ENCODE results near the gene KIAA1549. TPM values are rescaled to one million over a fixed set of nuclear protein-coding genes. Genes with fewer than 3 reads are reported as not detected.

Gene KIAA1549
- total and polyA plus RNA-seq, 2 of the 8 experiments (the other 6 are each of a cell fraction or from before 2014, with no cell fraction given), result 6.5 to 17.3 TPM

GRCh38 chr7:138992052-138992531 is 10.9 kb upstream of the KIAA1549 start:
- CTCF ChIA-PET (ENCODE audit: partially characterized antibody), result no interaction called here
- H3K23ac ChIP-seq (ENCODE audit: insufficient read length), result no peak overlapping the region
- H3K56ac ChIP-seq (replicated peaks; ENCODE audit: insufficient read length, low read depth, low read length), result no peak overlapping the region
- DNase-seq (ENCODE audit: low read depth in 1 of 2, low spot score in 2 of 2) (no peak), FAIRE-seq (no peak)
- H2BK12ac ChIP-seq (ENCODE audit: low read depth, low read length), result no peak overlapping the region
- no peak overlapping the region for H3K9ac ChIP-seq (replicated peaks in 1 of 4; ENCODE audit: extremely low read depth in 1 of 4, low read depth in 3 of 4, low read length in 3 of 4)
- H2BK15ac ChIP-seq (ENCODE audit: low read length), result no peak overlapping the region
- POLR2A ChIA-PET (ENCODE audit: partially characterized antibody), result no interaction called here
- H4K8ac ChIP-seq (ENCODE audit: extremely low read depth, insufficient read depth, low read length), result no peak overlapping the region
- 0 out of 2 replicates have a peak overlapping the region, but pooled peaks have one; percentile 2 for H2AFZ ChIP-seq (ENCODE audit: low read length)
- peaks cover 0 to 8% of the 10 kb centered on the region in 2 experiments; a peak in 2 of 4 replicates for H3K9me3 ChIP-seq (ENCODE audit: insufficient read depth in 2 of 2, low read depth in 1 of 2, low read length in 1 of 2)
- H2AK5ac ChIP-seq (ENCODE audit: low read depth, low read length), result no peak overlapping the region
- H2BK120ac ChIP-seq (replicated peaks; ENCODE audit: low read depth, low read length), result no peak overlapping the region
- H3K18ac ChIP-seq (ENCODE audit: extremely low read depth, low read length), result no peak overlapping the region
- 90% methylated on average over 8 of the region's 8 CpGs; no CpG with 5 or more reads in 1 of the 2 experiments for WGBS, 2 experiments (ENCODE audit: extremely low coverage in 1 of 2, insufficient coverage in 1 of 2, insufficient read length in 1 of 2, insufficient replicate concordance in 2 of 2, low coverage in 1 of 2, low lambda C conversion rate in 2 of 2, missing lambda C conversion rate in 1 of 2)
- H4K5ac ChIP-seq (ENCODE audit: insufficient read length, low read depth, low read length), result no peak overlapping the region
- H3K4ac ChIP-seq (replicated peaks; ENCODE audit: insufficient read length, low read depth, low read length), result no peak overlapping the region
- no peak overlapping the region for H3K4me3 ChIP-seq (ENCODE audit: extremely low read depth in 1 of 4, insufficient read depth in 2 of 4, low read depth in 3 of 4, low read length in 4 of 4)
- H4K91ac ChIP-seq (replicated peaks; ENCODE audit: insufficient read length, low read length), result no peak overlapping the region
- H3K4me2 ChIP-seq (ENCODE audit: insufficient read depth in 1 of 2, low read depth in 2 of 2, low read length in 2 of 2), result no peak overlapping the region
- no peaks in the 10 kb centered on the region for H3K79me2 ChIP-seq (ENCODE audit: control insufficient read depth in 1 of 2, insufficient read depth in 2 of 2, low read length in 2 of 2)
- no peaks in the 10 kb centered on the region for H3K36me3 ChIP-seq (ENCODE audit: control insufficient read depth in 2 of 4, insufficient read depth in 4 of 4, low read length in 3 of 4)
- no peaks in the 10 kb centered on the region for H3K23me2 ChIP-seq (ENCODE audit: low read depth, low read length)
- no peak overlapping the region for H3K14ac ChIP-seq (ENCODE audit: insufficient read length)
- no peaks in the 10 kb centered on the region for H3K4me1 ChIP-seq (replicated peaks in 1 of 4; ENCODE audit: control insufficient read depth in 3 of 4, insufficient read depth in 4 of 4, low read length in 3 of 4)
- no peak overlapping the region for H3K27ac ChIP-seq (ENCODE audit: low read depth, low read length)
- H4K20me1 ChIP-seq (replicated peaks in 1 of 2; ENCODE audit: control insufficient read depth in 1 of 2, insufficient read depth in 2 of 2, low read length in 2 of 2), result no peaks in the 10 kb centered on the region
- H2BK5ac ChIP-seq (ENCODE audit: low read depth, low read length), result no peak overlapping the region
- H2BK20ac ChIP-seq (ENCODE audit: low read length), result no peak overlapping the region
- no peaks in the 10 kb centered on the region for H3K27me3 ChIP-seq (replicated peaks in 1 of 4; ENCODE audit: control insufficient read depth in 3 of 4, extremely low read depth in 1 of 4, insufficient read depth in 3 of 4, low read length in 3 of 4)
- no peaks in the 10 kb centered on the region for H3K79me1 ChIP-seq (ENCODE audit: low read depth, low read length)
- TF ChIP-seq, protein P1, sequence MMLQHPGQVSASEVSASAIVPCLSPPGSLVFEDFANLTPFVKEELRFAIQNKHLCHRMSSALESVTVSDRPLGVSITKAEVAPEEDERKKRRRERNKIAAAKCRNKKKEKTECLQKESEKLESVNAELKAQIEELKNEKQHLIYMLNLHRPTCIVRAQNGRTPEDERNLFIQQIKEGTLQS (IDR thresholded peaks at IDR 0.05; ENCODE audit: insufficient read depth, low read depth, low read length), result no peak
- no peak for TF ChIP-seq CTCF (IDR thresholded peaks at IDR 0.05; ENCODE audit: control extremely low read depth in 1 of 3, insufficient read depth in 1 of 3, low read depth in 1 of 3, low read length in 3 of 3)
- no peak for TF ChIP-seq FOSL1 (IDR thresholded peaks at IDR 0.05; ENCODE audit: insufficient read depth, low read depth, low read length)
- TF ChIP-seq POLR2A (IDR thresholded peaks at IDR 0.05; ENCODE audit: control extremely low read depth in 1 of 2, low read depth in 2 of 2, low read length in 2 of 2), result no peak
- no peak for TF ChIP-seq RXRA (IDR thresholded peaks at IDR 0.05; ENCODE audit: insufficient read depth, low read depth, low read length)
- no peak for TF ChIP-seq RAD21 (IDR thresholded peaks at IDR 0.05 in 1 of 2, conservative IDR thresholded peaks at IDR 0.05 in 1 of 2; ENCODE audit: low read depth in 2 of 2, low read length in 2 of 2)
- TF ChIP-seq BACH1 (IDR thresholded peaks at IDR 0.05; ENCODE audit: low read length), result no peak
- no peak for TF ChIP-seq POU5F1 (IDR thresholded peaks at IDR 0.05; ENCODE audit: low read depth, low read length)
- TF ChIP-seq MAX (IDR thresholded peaks at IDR 0.05), result no peak
- no peak for TF ChIP-seq JUND (IDR thresholded peaks at IDR 0.05; ENCODE audit: low read length)
- TF ChIP-seq BRCA1 (IDR thresholded peaks at IDR 0.05; ENCODE audit: low read depth, low read length), result no peak

All from H1 (cell line).